Activated T-cell treated with anti-CD3 and anti-CD28 coated beads for 4 hours (primary cell): ENCODE results near the gene ANP32B.

ENCODE experiments used
- DNase-seq: peaks from one replicate; pipeline ENCODE4 v3.0.0-alpha.2; 2020

ANP32B gene

DNA sequence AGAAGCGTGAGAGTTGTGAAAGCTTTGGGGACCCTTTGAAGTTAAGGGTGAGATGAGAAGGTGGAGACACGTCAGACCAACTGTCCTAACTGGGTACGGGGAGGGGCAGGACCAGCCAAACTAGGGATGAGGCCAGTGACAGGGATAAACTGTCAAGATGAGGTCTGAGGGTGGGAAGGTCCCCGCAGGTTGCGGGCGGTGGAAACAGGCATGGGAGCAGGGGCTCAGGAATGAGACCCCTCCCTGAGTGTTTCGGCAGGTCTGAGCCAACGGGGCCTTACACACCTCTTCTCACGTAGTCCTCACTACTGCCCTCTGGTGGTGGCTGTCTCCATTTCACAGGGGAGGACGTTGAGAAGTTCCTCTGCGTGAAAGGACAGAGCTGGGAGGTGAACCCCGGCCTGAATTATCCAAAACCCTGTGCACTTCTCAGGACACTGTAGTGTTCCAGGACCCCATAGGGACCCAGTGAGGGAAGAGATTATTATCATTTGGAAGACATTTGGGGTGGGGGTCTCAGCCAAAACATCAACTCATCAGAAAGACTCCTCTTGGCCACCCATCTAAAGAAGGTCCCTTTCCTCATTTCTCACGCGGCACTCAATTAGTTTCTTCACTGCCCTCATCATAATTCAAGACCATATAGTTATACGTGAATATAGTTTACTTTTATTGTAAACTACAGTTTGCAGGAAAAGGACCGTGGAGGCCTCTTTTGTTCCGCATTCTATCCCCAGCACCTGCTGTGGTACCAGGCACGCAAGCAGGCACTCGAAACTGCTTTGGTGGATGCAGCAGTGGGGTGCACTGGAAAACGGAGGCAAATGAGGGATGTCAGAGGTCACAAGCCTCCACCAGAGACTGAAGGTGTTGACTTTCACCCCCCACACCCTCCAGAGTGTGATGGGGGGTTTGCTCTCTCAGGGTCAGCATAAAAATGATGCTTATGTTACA is 51.7 kb downstream of the ANP32B start:
- peak; percentile 92 for DNase-seq

GRCh38 chr9:98037357-98037756 is 54.2 kb downstream of the ANP32B start:
- no peak for DNase-seq

GRCh38 chr9:98038958-98039357 is 55.8 kb downstream of the ANP32B start:
- DNase-seq = no peak

GRCh38 chr9:98039607-98040017 is 56.5 kb downstream of the ANP32B start:
- no peak for DNase-seq

GRCh38 chr9:98040212-98040611 is 57.1 kb downstream of the ANP32B start:
- DNase-seq = no peak

DNA sequence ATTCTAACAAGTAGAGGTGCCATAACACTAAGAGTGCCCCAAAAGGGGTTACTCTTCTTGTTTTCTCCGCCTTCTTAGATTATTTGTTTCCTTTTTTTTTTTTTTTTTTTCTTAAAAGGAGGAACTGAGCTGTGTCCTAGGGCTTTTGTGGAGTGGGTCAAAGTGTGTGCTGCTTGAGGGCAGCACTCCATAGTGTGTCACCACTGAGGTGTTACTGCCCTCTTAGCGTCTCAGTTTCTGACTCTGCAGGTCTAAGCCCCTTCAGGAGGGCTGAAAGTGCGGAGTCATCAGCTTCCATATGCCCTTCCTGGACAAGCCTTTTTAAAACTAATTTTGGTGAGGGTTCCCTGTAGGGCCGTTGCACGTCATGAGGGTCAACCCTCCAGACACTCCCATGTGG is 60.8 kb downstream of the ANP32B start:
- DNase-seq = no peak

GRCh38 chr9:98045234-98046179 is 62.4 kb downstream of the ANP32B start:
- DNase-seq = peak; percentile 11

- DNase-seq = no peak
These were observed 63.0 kb downstream of the ANP32B start for GRCh38 chr9:98046180-98046543.

GRCh38 chr9:98047002-98047401 is 63.9 kb downstream of the ANP32B start:
- no peak for DNase-seq

GRCh38 chr9:98049288-98050072 is 66.3 kb downstream of the ANP32B start:
- DNase-seq = no peak

DNA sequence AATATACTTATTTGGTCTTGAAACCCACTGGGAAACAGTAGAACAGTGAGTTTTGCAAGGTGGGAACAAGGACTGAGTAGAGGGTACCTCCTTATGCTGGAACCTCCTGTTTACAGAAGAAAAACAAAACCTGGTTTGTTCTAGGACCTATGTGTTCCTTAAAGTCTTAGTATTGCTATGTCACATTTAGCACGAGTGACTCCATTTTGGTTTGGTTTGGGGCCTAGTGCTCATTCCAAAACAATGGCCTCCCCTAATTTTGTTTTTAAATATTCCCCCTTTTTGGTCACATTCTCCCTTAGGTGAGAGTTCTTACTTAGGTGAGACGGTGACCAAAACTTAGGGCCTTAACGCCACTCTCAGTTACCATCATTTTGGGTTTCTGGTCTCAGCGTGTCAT is 67.2 kb downstream of the ANP32B start:
- no peak for DNase-seq

DNA sequence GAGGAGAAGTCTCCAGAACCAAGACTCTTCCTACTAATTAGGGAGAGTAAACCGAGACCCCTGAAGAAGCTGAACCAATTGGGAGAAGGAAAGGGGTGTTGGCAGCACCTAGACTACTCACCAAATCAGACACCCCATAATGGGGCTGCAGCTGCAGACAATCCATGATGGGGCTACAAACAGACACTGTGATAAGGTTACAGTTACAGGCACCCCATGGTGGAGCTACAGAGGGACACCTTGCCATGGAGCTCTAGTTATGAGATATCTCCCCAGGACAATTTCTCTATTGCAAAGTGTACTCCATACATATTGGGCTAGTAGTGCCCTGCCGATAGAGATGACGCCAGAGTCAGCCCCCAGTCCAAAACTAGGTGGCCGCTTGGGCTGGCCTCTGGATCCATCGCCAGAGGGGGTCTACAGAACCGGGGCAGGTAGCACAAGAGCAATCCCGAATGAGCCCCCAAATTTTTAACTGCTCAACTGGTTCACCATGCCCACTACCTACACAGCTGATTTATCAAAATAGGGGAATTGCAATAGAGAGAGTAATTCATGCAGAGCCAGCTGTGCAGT is 71.3 kb downstream of the ANP32B start:
- no peak for DNase-seq

DNA sequence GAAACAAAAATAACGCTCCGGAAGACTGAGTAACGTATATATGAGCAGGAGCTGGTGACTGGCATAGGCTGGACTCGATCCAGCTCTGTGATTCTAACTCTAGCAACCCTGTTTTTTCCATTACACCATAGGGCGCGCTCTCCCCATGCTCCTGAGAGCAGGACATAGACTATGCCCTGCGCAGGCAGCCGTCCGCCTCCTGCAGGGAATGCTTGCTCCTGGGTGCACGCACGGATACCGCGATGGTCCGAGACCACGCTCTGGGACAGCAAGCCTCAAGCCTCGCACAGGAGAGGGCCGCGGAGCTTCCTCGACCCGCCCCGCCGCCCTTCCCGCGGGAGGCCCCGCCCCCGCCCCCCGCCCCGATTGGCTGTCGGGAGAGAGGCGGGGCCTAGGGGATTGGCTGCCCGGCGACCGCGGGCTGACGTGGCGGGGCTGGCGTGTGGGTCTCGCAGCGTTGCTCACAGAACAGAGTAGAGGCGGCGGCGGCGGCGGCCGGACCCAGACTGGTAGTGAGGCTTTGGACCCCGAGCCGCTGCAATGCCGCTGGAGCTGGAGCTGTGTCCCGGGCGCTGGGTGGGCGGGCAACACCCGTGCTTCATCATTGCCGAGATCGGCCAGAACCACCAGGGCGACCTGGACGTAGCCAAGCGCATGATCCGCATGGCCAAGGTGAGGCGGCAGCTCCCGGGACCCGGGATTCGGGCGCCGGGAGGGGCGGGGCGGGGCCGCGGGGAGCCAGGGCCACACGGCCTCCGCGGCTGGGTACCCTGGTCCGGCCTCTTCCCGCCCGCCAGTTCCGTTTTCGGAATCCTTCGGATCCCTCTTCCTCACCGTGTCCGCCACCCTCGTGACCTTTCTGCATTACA is 73.4 kb downstream of the ANP32B start, which contains the start of gene NANS:
TSS of gene NANS (plus strand) at position 464 of the 869 bp plus-strand sequence. CDS start at position 541, 77 bp downstream.
- DNase-seq = peak; percentile 86

DNA sequence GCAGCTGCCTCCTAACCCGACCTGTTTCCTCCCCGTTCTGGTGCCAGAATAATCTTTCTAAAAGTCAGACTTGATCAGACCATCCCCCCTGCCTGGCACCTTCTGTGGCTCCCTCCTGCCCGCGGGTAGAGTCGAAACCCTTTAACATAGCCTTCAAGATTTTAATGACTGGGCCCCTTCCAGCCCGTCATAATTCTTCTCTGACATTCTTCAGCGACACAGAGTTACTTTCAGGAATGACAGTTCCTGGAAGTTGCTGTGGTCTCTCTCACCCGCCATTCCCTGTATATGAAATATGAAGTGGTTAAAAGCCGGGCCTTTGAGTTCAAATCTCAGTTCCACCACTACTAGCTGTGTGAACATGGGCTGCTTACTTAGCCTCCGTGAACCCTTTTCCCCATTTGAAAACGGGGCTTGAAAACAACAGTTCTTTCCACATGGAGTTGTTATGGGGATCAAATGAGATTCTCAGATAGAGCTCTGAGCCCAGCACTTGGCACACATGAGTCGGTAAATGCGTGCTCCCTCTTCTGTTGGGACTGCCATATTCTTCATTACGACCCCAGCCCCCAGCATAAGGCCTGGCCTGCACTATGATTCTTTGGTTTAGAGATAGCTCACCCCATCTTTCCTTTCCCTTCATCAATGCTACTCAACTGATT is 74.1 kb downstream of the ANP32B start:
- no peak for DNase-seq

DNA sequence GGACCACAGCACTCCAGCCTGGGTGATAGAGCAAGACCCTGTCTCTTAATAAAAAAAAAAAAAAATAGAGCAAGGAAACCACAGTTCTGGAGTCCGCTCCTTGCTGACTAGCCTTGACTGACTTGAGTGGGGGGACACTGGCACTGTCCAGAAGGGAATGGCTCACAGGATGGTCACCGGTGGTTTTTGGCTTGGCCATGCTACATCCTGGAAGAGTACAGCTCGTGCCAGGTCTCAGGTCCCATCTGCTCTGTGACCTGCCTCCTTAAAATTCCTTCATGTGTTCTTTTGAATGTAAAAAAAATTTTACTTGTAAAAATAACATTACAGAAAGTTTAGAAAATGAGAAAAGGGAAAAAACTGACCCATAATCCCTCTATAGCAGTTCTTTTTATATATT is 79.0 kb downstream of the ANP32B start:
- no peak for DNase-seq

DNA sequence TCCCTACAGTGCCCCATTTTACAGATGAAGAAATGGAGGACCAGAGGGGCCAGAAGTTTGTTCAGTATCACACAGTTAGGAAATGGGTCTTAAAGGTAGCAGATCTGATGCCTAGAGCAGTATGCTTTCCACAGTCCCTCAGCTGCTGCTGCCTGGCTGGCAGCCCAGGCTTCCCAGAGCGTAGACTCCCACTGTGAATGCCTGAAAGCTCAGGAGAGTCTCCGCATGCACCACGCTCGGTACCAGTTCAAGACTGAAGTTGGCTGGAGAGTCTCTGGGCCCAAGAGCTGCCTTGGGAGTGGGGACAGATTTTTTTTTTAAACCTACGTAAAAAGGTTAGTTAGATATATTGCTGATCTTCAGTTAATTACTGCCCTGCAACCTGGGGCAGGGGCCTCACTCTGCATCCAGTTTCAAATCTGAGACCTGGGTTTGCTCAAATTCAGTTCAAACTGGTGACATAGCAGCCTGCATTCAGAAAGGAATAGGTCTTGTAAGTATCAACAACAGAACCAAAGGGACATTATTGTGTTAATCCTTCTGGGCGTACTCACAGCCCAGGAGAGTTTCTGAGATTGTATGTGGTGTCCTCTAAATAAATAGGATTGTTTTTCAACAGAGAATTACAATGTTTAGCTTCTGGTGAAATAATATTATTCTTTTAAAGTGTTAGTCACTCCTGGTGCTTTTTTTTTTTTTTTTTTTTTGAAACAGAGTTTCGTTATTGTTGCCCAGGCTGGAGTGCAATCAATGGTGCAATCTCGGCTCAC is 81.7 kb downstream of the ANP32B start:
- DNase-seq = no peak
